Suprapubic skin (tissue), 4 donors: ENCODE results near the gene FNBP1L.

Source experiments
- EP300 ChIP-seq: sonication (generic); formaldehyde crosslinking; IDR thresholded peaks from one replicate; pipeline ENCODE4 v1.6.1; 2017; ENCODE audit warnings: antibody characterized with exemption
- POLR2A ChIP-seq, 2 donors: fragments of 450-650 bp; IDR thresholded peaks; one replicate each; pipeline ENCODE4 v1.6.1; 2017; ENCODE audit warnings: antibody characterized with exemption in 2 of 2, mild to moderate bottlenecking in 2 of 2, moderate library complexity in 2 of 2
- POLR2AphosphoS5 ChIP-seq, 3 donors: sonication (generic); formaldehyde crosslinking; IDR thresholded peaks; one replicate each; pipeline ENCODE4 v1.6.1; 2017; ENCODE audit warnings: antibody characterized with exemption in 3 of 3
- TF ChIP-seq, protein P1 (sequence below), 2 donors: fragments of 200-600 bp in 1 of 2; fragments of 450-650 bp in 1 of 2; sonication (generic) in 1 of 2; IDR thresholded peaks; one replicate each; pipeline ENCODE4 v1.5.1; 2016 to 2019; ENCODE audit warnings: antibody characterized with exemption in 2 of 2, mild to moderate bottlenecking in 1 of 2, moderate library complexity in 1 of 2

GRCh38 chr1:93591676-93592550 is 144.0 kb downstream of the FNBP1L start:
- TF ChIP-seq, protein P1, sequence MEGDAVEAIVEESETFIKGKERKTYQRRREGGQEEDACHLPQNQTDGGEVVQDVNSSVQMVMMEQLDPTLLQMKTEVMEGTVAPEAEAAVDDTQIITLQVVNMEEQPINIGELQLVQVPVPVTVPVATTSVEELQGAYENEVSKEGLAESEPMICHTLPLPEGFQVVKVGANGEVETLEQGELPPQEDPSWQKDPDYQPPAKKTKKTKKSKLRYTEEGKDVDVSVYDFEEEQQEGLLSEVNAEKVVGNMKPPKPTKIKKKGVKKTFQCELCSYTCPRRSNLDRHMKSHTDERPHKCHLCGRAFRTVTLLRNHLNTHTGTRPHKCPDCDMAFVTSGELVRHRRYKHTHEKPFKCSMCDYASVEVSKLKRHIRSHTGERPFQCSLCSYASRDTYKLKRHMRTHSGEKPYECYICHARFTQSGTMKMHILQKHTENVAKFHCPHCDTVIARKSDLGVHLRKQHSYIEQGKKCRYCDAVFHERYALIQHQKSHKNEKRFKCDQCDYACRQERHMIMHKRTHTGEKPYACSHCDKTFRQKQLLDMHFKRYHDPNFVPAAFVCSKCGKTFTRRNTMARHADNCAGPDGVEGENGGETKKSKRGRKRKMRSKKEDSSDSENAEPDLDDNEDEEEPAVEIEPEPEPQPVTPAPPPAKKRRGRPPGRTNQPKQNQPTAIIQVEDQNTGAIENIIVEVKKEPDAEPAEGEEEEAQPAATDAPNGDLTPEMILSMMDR (IDR thresholded peaks at IDR 0.05): no peak
- TF ChIP-seq POLR2AphosphoS5 (IDR thresholded peaks at IDR 0.05) (no peak), POLR2A (IDR thresholded peaks at IDR 0.05) (no peak), EP300 (no peak)
